Measurements from ENCODE around the gene MAPT.

DNA sequence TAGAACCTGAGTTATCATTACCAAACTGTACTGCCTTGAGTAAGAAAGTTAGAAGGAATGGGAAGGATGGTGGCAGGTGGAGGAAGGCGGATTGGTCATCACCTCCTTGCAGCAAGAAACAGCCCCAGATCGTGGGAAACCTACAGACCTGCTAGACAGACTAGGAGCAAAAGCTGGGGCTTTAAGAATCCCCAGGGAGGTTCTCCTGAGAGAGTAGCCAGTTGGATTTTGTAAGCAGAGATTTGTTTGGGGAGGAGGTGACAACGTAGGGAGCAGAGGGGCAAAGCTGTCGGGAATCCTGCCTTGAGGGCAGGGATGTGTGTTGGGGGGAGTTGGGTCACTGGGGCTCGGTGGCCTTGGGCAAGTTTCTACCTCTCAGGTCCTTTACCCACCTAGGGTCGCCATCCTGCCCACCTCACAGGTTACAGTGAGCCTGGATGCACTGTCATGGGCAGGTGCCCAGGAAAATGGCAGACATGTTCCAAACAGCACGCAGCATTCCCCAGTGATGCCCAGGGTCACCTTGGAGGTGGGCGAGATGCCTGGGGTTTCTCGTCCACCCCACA is 55.5 kb downstream of the MAPT start:
- no peak for TF ChIP-seq TCF4 (CRISPR knock-in tag; IDR thresholded peaks at IDR 0.05; ENCODE audit: borderline replicate concordance)
- TF ChIP-seq, protein P1, sequence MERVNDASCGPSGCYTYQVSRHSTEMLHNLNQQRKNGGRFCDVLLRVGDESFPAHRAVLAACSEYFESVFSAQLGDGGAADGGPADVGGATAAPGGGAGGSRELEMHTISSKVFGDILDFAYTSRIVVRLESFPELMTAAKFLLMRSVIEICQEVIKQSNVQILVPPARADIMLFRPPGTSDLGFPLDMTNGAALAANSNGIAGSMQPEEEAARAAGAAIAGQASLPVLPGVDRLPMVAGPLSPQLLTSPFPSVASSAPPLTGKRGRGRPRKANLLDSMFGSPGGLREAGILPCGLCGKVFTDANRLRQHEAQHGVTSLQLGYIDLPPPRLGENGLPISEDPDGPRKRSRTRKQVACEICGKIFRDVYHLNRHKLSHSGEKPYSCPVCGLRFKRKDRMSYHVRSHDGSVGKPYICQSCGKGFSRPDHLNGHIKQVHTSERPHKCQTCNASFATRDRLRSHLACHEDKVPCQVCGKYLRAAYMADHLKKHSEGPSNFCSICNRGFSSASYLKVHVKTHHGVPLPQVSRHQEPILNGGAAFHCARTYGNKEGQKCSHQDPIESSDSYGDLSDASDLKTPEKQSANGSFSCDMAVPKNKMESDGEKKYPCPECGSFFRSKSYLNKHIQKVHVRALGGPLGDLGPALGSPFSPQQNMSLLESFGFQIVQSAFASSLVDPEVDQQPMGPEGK (CRISPR knock-in tag; IDR thresholded peaks at IDR 0.05; ENCODE audit: borderline replicate concordance) = no peak
- TF ChIP-seq ZNF565 (CRISPR knock-in tag; conservative IDR thresholded peaks at IDR 0.05; ENCODE audit: low read depth) = no peak
- no peak for TF ChIP-seq BACH2 (CRISPR knock-in tag; IDR thresholded peaks at IDR 0.05; ENCODE audit: borderline replicate concordance)
- no peak for TF ChIP-seq GLIS3 (CRISPR knock-in tag; IDR thresholded peaks at IDR 0.05)
- TF ChIP-seq CSDC2 (CRISPR knock-in tag; IDR thresholded peaks at IDR 0.05) = no peak
- TF ChIP-seq, protein P2, sequence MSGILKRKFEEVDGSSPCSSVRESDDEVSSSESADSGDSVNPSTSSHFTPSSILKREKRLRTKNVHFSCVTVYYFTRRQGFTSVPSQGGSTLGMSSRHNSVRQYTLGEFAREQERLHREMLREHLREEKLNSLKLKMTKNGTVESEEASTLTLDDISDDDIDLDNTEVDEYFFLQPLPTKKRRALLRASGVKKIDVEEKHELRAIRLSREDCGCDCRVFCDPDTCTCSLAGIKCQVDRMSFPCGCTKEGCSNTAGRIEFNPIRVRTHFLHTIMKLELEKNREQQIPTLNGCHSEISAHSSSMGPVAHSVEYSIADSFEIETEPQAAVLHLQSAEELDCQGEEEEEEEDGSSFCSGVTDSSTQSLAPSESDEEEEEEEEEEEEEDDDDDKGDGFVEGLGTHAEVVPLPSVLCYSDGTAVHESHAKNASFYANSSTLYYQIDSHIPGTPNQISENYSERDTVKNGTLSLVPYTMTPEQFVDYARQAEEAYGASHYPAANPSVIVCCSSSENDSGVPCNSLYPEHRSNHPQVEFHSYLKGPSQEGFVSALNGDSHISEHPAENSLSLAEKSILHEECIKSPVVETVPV (CRISPR knock-in tag; IDR thresholded peaks at IDR 0.05) = no peak
- no peak for TF ChIP-seq ZC3H10 (CRISPR knock-in tag; IDR thresholded peaks at IDR 0.05)
- no peak for TF ChIP-seq ZFP3 (CRISPR knock-in tag; IDR thresholded peaks at IDR 0.05)
- TF ChIP-seq PPARA (CRISPR knock-in tag; IDR thresholded peaks at IDR 0.05; ENCODE audit: borderline replicate concordance) = no peak

All from SK-N-SH treated with all-trans-retinoic acid at 6 μM for 48 hours (cell line).